Activated T-cell treated with anti-CD3 and anti-CD28 coated beads, Interleukin-2, amount 50 U/mL, for 4 hours (primary cell): ENCODE results near the gene AHCYL2. TPM values are rescaled to one million over a fixed set of nuclear protein-coding genes. Genes with fewer than 3 reads are reported as not detected.
"Not testable (repeated sequence)": the region's sequence is repeated elsewhere in the genome, so short reads cannot be mapped to it uniquely, and the experiment has no call there.

ENCODE experiments used
- ATAC-seq, 2 donors: fragments of 200-7000 bp; cut with Tn5 transposase; one replicate each; pipeline ENCODE4 v1.10.0; 2021
- DNase-seq: peaks from one replicate; pipeline ENCODE4 v3.0.0-alpha.2; 2020
- H3K27me3 Mint-ChIP-seq: one replicate; pipeline ENCODE4 v1.8.0; 2021; ENCODE audit warnings: low read depth, mixed read lengths
- H3K36me3 Mint-ChIP-seq: one replicate; pipeline ENCODE4 v1.8.0; 2022; ENCODE audit warnings: mixed read lengths; ENCODE audit not compliant: insufficient read depth
- H3K4me1 Mint-ChIP-seq: one replicate; pipeline ENCODE4 v1.8.0; 2021; ENCODE audit warnings: low read depth, mixed read lengths
- H3K4me3 Mint-ChIP-seq: one replicate; pipeline ENCODE4 v1.8.0; 2021; ENCODE audit warnings: mild to moderate bottlenecking, moderate library complexity, mixed read lengths
- H3K9me3 Mint-ChIP-seq: one replicate; pipeline ENCODE4 v1.8.0; 2021; ENCODE audit warnings: mixed read lengths
- total RNA-seq, 3 donors: library from RNA; stranded (reverse); gene quantifications; one replicate each; pipeline ENCODE4 v1.2.1, GENCODE V29; 2021

The AHCYL2 gene
- total RNA-seq, 3 donors from 2014 or later, result 6.0 to 7.2 (median 6.5) TPM

DNA sequence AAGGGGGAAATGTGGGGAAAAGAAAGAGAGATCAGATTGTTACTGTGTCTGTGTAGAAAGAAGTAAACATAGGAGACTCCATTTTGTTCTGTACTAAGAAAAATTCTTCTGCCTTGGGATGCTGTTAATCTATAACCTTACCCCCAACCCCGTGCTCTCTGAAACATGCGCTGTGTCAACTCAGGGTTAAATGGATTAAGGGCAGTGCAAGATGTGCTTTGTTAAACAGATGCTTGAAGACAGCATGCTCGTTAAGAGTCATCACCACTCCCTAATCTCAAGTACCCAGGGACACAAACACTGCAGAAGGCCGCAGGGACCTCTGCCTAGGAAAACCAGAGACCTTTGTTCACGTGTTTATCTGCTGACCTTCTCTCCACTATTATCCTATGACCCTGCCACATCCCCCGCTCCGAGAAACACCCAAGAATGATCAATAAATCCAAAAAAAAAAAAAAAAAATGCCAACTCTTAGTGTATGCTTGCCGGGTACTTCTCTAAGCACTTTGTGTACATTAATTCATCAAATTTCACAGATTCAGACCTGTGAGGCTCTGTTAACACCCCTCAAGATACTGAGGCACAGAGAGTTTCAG is 7.9 kb upstream of the AHCYL2 start:
- not testable (repeated sequence) for DNase-seq, H3K36me3 Mint-ChIP-seq, H3K27me3 Mint-ChIP-seq, H3K4me3 Mint-ChIP-seq, H3K9me3 Mint-ChIP-seq, ATAC-seq, H3K4me1 Mint-ChIP-seq

DNA sequence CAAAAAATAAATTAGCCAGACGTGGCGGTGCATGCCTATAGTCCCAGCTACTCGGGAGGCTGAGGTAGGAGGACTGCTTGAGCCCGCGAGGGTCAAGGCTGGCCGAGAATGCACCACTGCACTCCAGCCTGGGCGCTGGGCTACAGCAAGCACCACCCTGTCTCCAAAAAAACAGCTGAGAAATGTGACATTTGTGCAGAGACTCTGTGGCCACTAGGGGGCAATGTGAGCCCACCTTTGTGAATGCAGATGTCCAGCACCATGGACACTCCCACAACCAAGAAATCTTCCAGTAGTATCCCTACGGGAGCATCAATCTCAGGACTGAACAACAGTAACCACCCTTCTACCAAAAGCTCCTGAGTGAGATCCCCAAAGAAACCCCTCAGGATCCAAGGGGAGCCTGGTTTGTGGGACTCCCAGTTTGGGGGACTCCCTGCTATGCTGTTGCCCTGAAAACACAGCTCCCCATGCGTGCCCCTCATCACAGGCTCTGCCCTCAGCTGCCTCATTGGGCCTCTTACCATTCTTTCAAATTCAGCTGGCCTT is 6.2 kb upstream of the AHCYL2 start:
- Mint-ChIP-seq H3K4me3 (no peak overlapping the region), H3K9me3 (no peaks in the 10 kb centered on the region), H3K27me3 (peaks cover 4% of the 10 kb centered on the region), H3K4me1 (peaks cover 10% of the 10 kb centered on the region), H3K36me3 (no peaks in the 10 kb centered on the region)
- peak; percentile 76 for DNase-seq
- peak; percentile 86 to 90 for ATAC-seq

DNA sequence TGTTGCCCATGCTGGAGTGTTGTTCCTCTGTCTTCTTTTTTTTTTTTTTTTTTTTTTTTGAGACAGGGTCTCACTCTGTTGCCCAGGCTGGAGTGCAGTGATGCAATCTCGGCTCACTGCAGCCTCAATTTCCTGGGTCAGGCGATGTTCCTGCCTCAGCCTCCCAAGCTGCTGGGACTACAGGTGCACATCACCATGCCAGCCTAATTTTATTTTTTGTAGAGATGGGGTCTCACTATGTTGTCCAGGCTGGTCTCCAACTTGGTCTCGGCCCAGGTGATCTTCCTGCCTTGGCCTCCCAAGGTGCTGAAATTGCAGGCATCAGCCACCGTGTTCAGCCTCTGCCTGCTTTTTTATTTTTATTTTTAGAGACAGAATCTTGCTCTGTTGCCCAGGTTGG is 5.7 kb upstream of the AHCYL2 start:
- not testable (repeated sequence) for DNase-seq, H3K4me3 Mint-ChIP-seq, H3K36me3 Mint-ChIP-seq, H3K27me3 Mint-ChIP-seq, H3K9me3 Mint-ChIP-seq, ATAC-seq
- H3K4me1 Mint-ChIP-seq, result peaks cover 12% of the 10 kb centered on the region

- Mint-ChIP-seq H3K4me3 (peak overlapping the region; percentile 55), H3K27me3 (peaks cover 3% of the 10 kb centered on the region), H3K9me3 (no peaks in the 10 kb centered on the region), H3K36me3 (no peaks in the 10 kb centered on the region), H3K4me1 (peaks cover 29% of the 10 kb centered on the region)
- DNase-seq (no peak), ATAC-seq (no peak)
Measured at GRCh38 chr7:129222064-129222463, 2.8 kb upstream of the AHCYL2 start.

GRCh38 chr7:129225206-129225930 is 538 bp downstream of the AHCYL2 start:
- Mint-ChIP-seq H3K4me1 (peaks cover 37% of the 10 kb centered on the region), H3K4me3 (peak overlapping the region; percentile 94), H3K9me3 (no peaks in the 10 kb centered on the region), H3K27me3 (no peaks in the 10 kb centered on the region), H3K36me3 (no peaks in the 10 kb centered on the region)
- ATAC-seq (peak; percentile 57 to 59), DNase-seq (peak; percentile 45)

DNA sequence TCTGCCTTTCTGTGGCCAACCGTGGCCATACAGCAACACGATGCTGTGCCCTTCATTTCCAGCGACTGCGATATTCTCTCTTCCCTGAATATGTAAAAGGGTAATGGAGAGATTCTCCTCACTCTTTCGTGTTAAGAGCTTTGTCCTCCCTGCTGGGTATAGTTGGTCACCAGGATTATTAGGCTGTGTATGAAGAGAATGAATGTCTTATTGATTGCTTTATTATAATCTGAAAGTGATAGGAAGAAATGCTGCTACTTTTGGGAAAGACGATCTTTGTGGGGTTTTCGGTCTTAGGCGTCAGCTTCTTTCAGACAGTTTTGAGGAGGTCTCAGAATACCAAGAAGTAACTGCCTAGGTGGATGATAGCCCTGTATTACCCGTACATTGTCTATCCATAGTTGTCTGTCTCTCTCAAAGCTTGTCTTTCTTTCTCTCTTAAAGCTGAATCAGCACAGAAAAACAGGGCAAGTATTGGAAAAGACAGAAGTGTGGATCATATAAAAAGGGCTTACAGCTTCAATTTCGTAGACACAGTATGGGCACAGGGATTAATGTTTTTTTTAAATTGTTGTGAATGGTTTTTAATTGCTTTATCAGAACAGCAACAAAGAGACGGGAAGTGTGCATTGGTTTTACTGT is 1.2 kb downstream of the AHCYL2 start:
- no peak for DNase-seq
- Mint-ChIP-seq H3K36me3 (no peaks in the 10 kb centered on the region), H3K27me3 (no peaks in the 10 kb centered on the region), H3K9me3 (no peaks in the 10 kb centered on the region), H3K4me1 (peaks cover 37% of the 10 kb centered on the region), H3K4me3 (peak overlapping the region; percentile 94)
- ATAC-seq, result no peak

- Mint-ChIP-seq H3K4me1 (peaks cover 35% of the 10 kb centered on the region), H3K36me3 (peaks cover 1% of the 10 kb centered on the region), H3K9me3 (no peaks in the 10 kb centered on the region), H3K27me3 (no peaks in the 10 kb centered on the region), H3K4me3 (no peak overlapping the region)
- DNase-seq, result no peak
- ATAC-seq, result no peak
Measured at GRCh38 chr7:129227646-129228578, 3.1 kb downstream of the AHCYL2 start.

DNA sequence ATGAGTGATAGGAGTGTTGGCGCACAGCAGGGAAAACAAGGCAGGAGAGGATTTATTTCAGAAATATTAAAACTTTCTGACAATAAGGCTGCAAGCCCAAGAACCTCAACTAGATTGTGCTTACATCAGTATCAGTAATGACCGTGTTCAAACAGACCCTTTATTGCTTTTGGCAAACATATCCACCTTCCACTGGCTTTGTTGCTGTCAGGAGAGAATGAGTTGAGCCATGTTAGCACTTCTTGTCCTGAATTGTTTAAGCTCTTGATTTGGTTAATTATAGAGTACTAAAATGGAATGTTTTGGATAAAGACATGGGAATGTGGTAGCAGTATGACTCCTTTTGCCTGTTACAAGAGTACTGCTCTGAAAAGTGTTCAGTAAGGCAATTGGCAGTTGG is 3.8 kb downstream of the AHCYL2 start:
- ATAC-seq (no peak), DNase-seq (no peak)
- Mint-ChIP-seq H3K9me3 (no peaks in the 10 kb centered on the region), H3K4me1 (peaks cover 33% of the 10 kb centered on the region), H3K4me3 (no peak overlapping the region), H3K36me3 (peaks cover 2% of the 10 kb centered on the region), H3K27me3 (no peaks in the 10 kb centered on the region)

DNA sequence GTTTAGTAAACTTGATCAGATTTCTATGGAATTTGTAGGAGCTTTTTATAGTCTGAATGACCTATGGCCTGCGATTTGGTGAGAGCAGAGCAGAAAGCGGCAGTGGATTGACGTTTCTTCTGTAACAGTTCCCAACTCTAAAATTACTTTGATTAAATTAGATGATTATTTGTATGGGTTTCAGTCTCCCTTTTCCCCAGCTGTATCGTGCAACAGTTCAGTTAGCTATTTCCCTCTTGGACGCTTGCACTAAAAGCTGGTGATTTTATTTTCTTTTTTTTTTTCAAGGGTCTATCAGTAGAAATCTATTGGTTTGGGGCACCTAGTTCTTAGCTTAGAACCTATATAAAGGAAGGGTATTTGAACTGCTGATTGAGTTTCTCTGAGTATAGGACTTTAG is 6.8 kb downstream of the AHCYL2 start:
- peaks cover 8% of the 10 kb centered on the region for H3K36me3 Mint-ChIP-seq
- DNase-seq (no peak), ATAC-seq (no peak)
- H3K27me3 Mint-ChIP-seq, result no peaks in the 10 kb centered on the region
- H3K9me3 Mint-ChIP-seq, result no peaks in the 10 kb centered on the region
- H3K4me3 Mint-ChIP-seq, result no peak overlapping the region
- H3K4me1 Mint-ChIP-seq, result peaks cover 16% of the 10 kb centered on the region

- H3K27me3 Mint-ChIP-seq, result no peaks in the 10 kb centered on the region
- H3K36me3 Mint-ChIP-seq, result peaks cover 12% of the 10 kb centered on the region
- ATAC-seq (no peak), DNase-seq (no peak)
- H3K4me1 Mint-ChIP-seq, result peaks cover 6% of the 10 kb centered on the region
- no peaks in the 10 kb centered on the region for H3K9me3 Mint-ChIP-seq
- no peak overlapping the region for H3K4me3 Mint-ChIP-seq
Measured at GRCh38 chr7:129238546-129238945, 13.7 kb downstream of the AHCYL2 start.

- Mint-ChIP-seq H3K4me1 (peaks cover 6% of the 10 kb centered on the region), H3K9me3 (peaks cover under 1% of the 10 kb centered on the region), H3K4me3 (no peak overlapping the region), H3K27me3 (no peaks in the 10 kb centered on the region), H3K36me3 (peaks cover 10% of the 10 kb centered on the region)
- no peak for ATAC-seq
- DNase-seq, result no peak
Measured at GRCh38 chr7:129240119-129240820, 15.4 kb downstream of the AHCYL2 start.

DNA sequence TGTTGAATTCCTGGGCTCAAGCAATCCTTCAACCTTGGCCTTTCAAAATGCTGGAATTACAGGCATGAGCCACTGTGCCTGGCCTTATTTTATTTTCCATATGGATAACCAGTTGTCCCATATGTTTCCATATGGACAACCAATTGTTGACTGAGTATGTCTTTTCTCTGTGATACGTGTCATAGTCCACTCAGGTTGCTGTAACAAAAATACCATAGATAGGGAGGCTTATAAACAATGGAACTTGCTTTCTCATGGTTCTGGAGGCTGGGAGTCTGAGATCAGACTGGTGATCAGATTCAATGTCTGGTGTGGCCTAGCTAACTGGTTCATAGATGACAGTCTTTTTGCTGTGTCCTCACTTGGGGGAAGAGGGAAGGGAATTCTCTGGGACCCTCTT is 19.4 kb downstream of the AHCYL2 start:
- Mint-ChIP-seq H3K4me3 (no peak overlapping the region), H3K4me1 (peaks cover 6% of the 10 kb centered on the region), H3K9me3 (peaks cover 4% of the 10 kb centered on the region), H3K27me3 (no peaks in the 10 kb centered on the region), H3K36me3 (peaks cover 15% of the 10 kb centered on the region)
- no peak for DNase-seq
- no peak for ATAC-seq

- Mint-ChIP-seq H3K4me3 (no peak overlapping the region), H3K36me3 (peaks cover 15% of the 10 kb centered on the region), H3K27me3 (no peaks in the 10 kb centered on the region), H3K4me1 (peaks cover 4% of the 10 kb centered on the region), H3K9me3 (peaks cover 4% of the 10 kb centered on the region)
- no peak for ATAC-seq
- DNase-seq, result no peak
Measured at GRCh38 chr7:129245533-129245932, 20.7 kb downstream of the AHCYL2 start.
